Mesenchymal stem cell (in vitro differentiated cells and primary cell): ENCODE measurements around the gene KIF3A.

Experiments used
- DNase-seq: peaks from one replicate; pipeline ENCODE4 v3.0.0-alpha.2; 2013
- H2AFZ ChIP-seq: one replicate; pipeline ENCODE4 v1.6.1; 2013; ENCODE audit warnings: low read depth, mild to moderate bottlenecking, control low read depth, inconsistent platforms, low read length, moderate library complexity
- H2AK5ac ChIP-seq: 2 replicates; pipeline ENCODE4 v1.6.1; 2013; ENCODE audit warnings: low read length, moderate library complexity, mild to moderate bottlenecking, inconsistent platforms; ENCODE audit not compliant: severe bottlenecking
- H2BK120ac ChIP-seq: one replicate; pipeline ENCODE4 v1.6.1; 2013; ENCODE audit warnings: low read depth, mild to moderate bottlenecking, inconsistent platforms, low read length, moderate library complexity
- H2BK12ac ChIP-seq, 2 experiments: one replicate each; pipeline ENCODE4 v1.6.1; 2013; ENCODE audit warnings: inconsistent platforms in 2 of 2, low read length in 2 of 2, mild to moderate bottlenecking in 2 of 2, moderate library complexity in 2 of 2, control low read depth in 1 of 2
- H2BK15ac ChIP-seq: one replicate; pipeline ENCODE4 v1.6.1; 2013; ENCODE audit warnings: mild to moderate bottlenecking, low read depth, inconsistent platforms; ENCODE audit not compliant: poor library complexity, severe bottlenecking
- H2BK5ac ChIP-seq: 2 replicates; pipeline ENCODE4 v1.6.1; 2013; ENCODE audit warnings: low read depth, mild to moderate bottlenecking, low read length, control low read depth, inconsistent platforms; ENCODE audit not compliant: poor library complexity, severe bottlenecking
- H3K14ac ChIP-seq, 2 experiments: one replicate each; pipeline ENCODE4 v1.6.1; 2013; ENCODE audit warnings: inconsistent platforms in 2 of 2, low read length in 2 of 2, control low read depth in 1 of 2, mild to moderate bottlenecking in 1 of 2, moderate library complexity in 1 of 2
- H3K18ac ChIP-seq, 2 experiments: one replicate each; pipeline ENCODE4 v1.6.1; 2013; ENCODE audit warnings: inconsistent platforms in 2 of 2, low read length in 2 of 2, control low read depth in 1 of 2, low read depth in 1 of 2, mild to moderate bottlenecking in 1 of 2
- H3K23ac ChIP-seq, 2 experiments: one replicate each; pipeline ENCODE4 v1.6.1; 2013; ENCODE audit warnings: inconsistent platforms in 2 of 2, low read length in 2 of 2, mild to moderate bottlenecking in 2 of 2, moderate library complexity in 2 of 2, control low read depth in 1 of 2
- H3K27ac ChIP-seq: 2 replicates; pipeline ENCODE4 v1.5.1; 2013; ENCODE audit warnings: mild to moderate bottlenecking, moderate library complexity, low read length, control low read depth, inconsistent platforms; ENCODE audit not compliant: poor library complexity, severe bottlenecking
- H3K27me3 ChIP-seq, 2 experiments: 2 replicates each; pipeline versions ENCODE4 v1.6.1 to v1.7.0; 2013; ENCODE audit warnings: low read length in 2 of 2, mild to moderate bottlenecking in 2 of 2, moderate library complexity in 2 of 2, control low read depth in 1 of 2, inconsistent platforms in 1 of 2; ENCODE audit not compliant: control insufficient read depth in 1 of 2, insufficient read depth in 1 of 2
- H3K36me3 ChIP-seq, 2 experiments: 2 replicates each; pipeline versions ENCODE4 v1.6.1 to v1.7.0; 2013; ENCODE audit warnings: low read length in 2 of 2, control low read depth in 1 of 2, inconsistent platforms in 1 of 2, low read depth in 1 of 2, mild to moderate bottlenecking in 1 of 2; ENCODE audit not compliant: insufficient read depth in 2 of 2, control insufficient read depth in 1 of 2
- H3K4ac ChIP-seq, 2 experiments: one replicate each; pipeline ENCODE4 v1.6.1; 2013; ENCODE audit warnings: inconsistent platforms in 2 of 2, low read length in 2 of 2, mild to moderate bottlenecking in 2 of 2, moderate library complexity in 2 of 2, control low read depth in 1 of 2, low read depth in 1 of 2
- H3K4me1 ChIP-seq: 2 replicates; pipeline ENCODE4 v1.6.1; 2013; ENCODE audit warnings: low read depth, low read length, control low read depth; ENCODE audit not compliant: control insufficient read depth, insufficient read depth
- H3K4me2 ChIP-seq: 2 replicates; pipeline ENCODE4 v1.6.1; 2013; ENCODE audit warnings: low read length, mild to moderate bottlenecking, inconsistent platforms; ENCODE audit not compliant: poor library complexity, severe bottlenecking
- H3K4me3 ChIP-seq, 2 experiments: 2 replicates each; pipeline versions ENCODE4 v1.5.1 to v1.7.0; 2013; ENCODE audit warnings: low read length in 2 of 2, mild to moderate bottlenecking in 2 of 2, control low read depth in 1 of 2, low read depth in 1 of 2; ENCODE audit not compliant: insufficient read depth in 1 of 2
- H3K79me1 ChIP-seq: replicated peaks from 2 replicates; pipeline ENCODE4 v1.6.1; 2013; ENCODE audit warnings: mild to moderate bottlenecking, control low read depth, low read length, inconsistent platforms; ENCODE audit not compliant: poor library complexity, severe bottlenecking
- H3K9ac ChIP-seq: 2 replicates; pipeline ENCODE4 v1.7.0; 2013; ENCODE audit warnings: mild to moderate bottlenecking, low read length, moderate library complexity
- H3K9me3 ChIP-seq: 2 replicates; pipeline ENCODE4 v1.7.0; 2013; ENCODE audit warnings: mild to moderate bottlenecking, low read length; ENCODE audit not compliant: control insufficient read depth
- H4K8ac ChIP-seq: one replicate; pipeline ENCODE4 v1.6.1; 2013; ENCODE audit warnings: inconsistent platforms, mild to moderate bottlenecking, low read length, moderate library complexity
- H4K91ac ChIP-seq: one replicate; pipeline ENCODE4 v1.6.1; 2013; ENCODE audit warnings: mild to moderate bottlenecking, low read length, inconsistent platforms
- WGBS: methylation state at CpG from one replicate; pipeline ENCODE4 v1.1.7; 2013; ENCODE audit warnings: mixed read lengths; 5-methylcytosine and 5-hydroxymethylcytosine counted together

Gene KIF3A

GRCh38 chr5:132776131-132776937 lies 39.0 kb upstream of the KIF3A start:
- H3K27ac ChIP-seq, result peak overlapping the region; percentile 88
- H3K4me3 ChIP-seq, result peak overlapping the region; percentile 78 to 85
- H3K36me3 ChIP-seq, result peaks cover 0 to 21% of the 10 kb centered on the region in 2 experiments
- H4K8ac ChIP-seq, result peak overlapping the region; percentile 90
- H3K14ac ChIP-seq, result no peak overlapping the region
- peaks cover 46% of the 10 kb centered on the region for H3K4me1 ChIP-seq
- peak overlapping the region; percentile 93 for H3K4me2 ChIP-seq
- peaks cover 39% of the 10 kb centered on the region for H3K79me1 ChIP-seq
- DNase-seq, result peak; percentile 65
- H2BK120ac ChIP-seq, result peak overlapping the region; percentile 73
- no peak overlapping the region for H2BK12ac ChIP-seq
- H2BK15ac ChIP-seq, result peak overlapping the region; percentile 79
- H3K4ac ChIP-seq, result peak overlapping the region; percentile 26 to 57
- H3K23ac ChIP-seq, result no peak overlapping the region
- H4K91ac ChIP-seq, result peak overlapping the region; percentile 46
- peak overlapping the region; percentile 76 for H2BK5ac ChIP-seq
- peak overlapping the region; percentile 46 to 65 for H3K18ac ChIP-seq
- peak overlapping the region; percentile 73 for H2AFZ ChIP-seq
- H3K9me3 ChIP-seq, result no peaks in the 10 kb centered on the region
- peak overlapping the region; percentile 78 for H3K9ac ChIP-seq
- peaks cover 0 to 9% of the 10 kb centered on the region in 2 experiments for H3K27me3 ChIP-seq
- peak overlapping the region; percentile 36 for H2AK5ac ChIP-seq
- WGBS, result 4% methylated on average over 38 of the region's 39 CpGs

GRCh38 chr5:132775476-132775961 lies 38.2 kb upstream of the KIF3A start:
- no peak overlapping the region for H3K4ac ChIP-seq
- H2BK15ac ChIP-seq, result no peak overlapping the region
- no peak overlapping the region for H2AFZ ChIP-seq
- H3K79me1 ChIP-seq, result peaks cover 39% of the 10 kb centered on the region
- peak; percentile 26 for DNase-seq
- peaks cover 0 to 23% of the 10 kb centered on the region in 2 experiments for H3K36me3 ChIP-seq
- 87% methylated on average over 6 of the region's 7 CpGs for WGBS
- H3K23ac ChIP-seq, result no peak overlapping the region
- peak overlapping the region in 1 of 2 experiments; percentile 85 for H3K4me3 ChIP-seq
- H2BK5ac ChIP-seq, result no peak overlapping the region
- H2BK120ac ChIP-seq, result no peak overlapping the region
- no peaks in the 10 kb centered on the region for H3K9me3 ChIP-seq
- H3K27ac ChIP-seq, result peak overlapping the region; percentile 88
- no peak overlapping the region for H3K18ac ChIP-seq
- H3K4me2 ChIP-seq, result peak overlapping the region; percentile 7
- no peak overlapping the region for H2AK5ac ChIP-seq
- H2BK12ac ChIP-seq, result no peak overlapping the region
- peaks cover 50% of the 10 kb centered on the region for H3K4me1 ChIP-seq
- no peak overlapping the region for H3K14ac ChIP-seq
- H4K8ac ChIP-seq, result no peak overlapping the region
- peaks cover 0 to 9% of the 10 kb centered on the region in 2 experiments for H3K27me3 ChIP-seq
- peak overlapping the region; percentile 78 for H3K9ac ChIP-seq
- H4K91ac ChIP-seq, result no peak overlapping the region

GRCh38 chr5:132774896-132775295 lies 37.5 kb upstream of the KIF3A start:
- no peak overlapping the region for H2BK5ac ChIP-seq
- no peak overlapping the region for H3K4ac ChIP-seq
- peak overlapping the region; percentile 78 for H3K9ac ChIP-seq
- peaks cover 39% of the 10 kb centered on the region for H3K79me1 ChIP-seq
- no peak overlapping the region for H4K8ac ChIP-seq
- H3K14ac ChIP-seq, result peak overlapping the region in 1 of 2 experiments; percentile 21
- no peaks in the 10 kb centered on the region for H3K9me3 ChIP-seq
- no peak overlapping the region for H2AFZ ChIP-seq
- peak overlapping the region; percentile 88 for H3K27ac ChIP-seq
- H3K4me2 ChIP-seq, result peak overlapping the region; percentile 48
- H3K27me3 ChIP-seq, result peaks cover 0 to 8% of the 10 kb centered on the region in 2 experiments
- no peak for DNase-seq
- H4K91ac ChIP-seq, result no peak overlapping the region
- no peak overlapping the region for H2BK15ac ChIP-seq
- peak overlapping the region; percentile 84 for H2AK5ac ChIP-seq
- H3K4me1 ChIP-seq, result peaks cover 50% of the 10 kb centered on the region
- H3K23ac ChIP-seq, result peak overlapping the region in 1 of 2 experiments; percentile 67
- H2BK120ac ChIP-seq, result no peak overlapping the region
- H3K4me3 ChIP-seq, result peak overlapping the region in 1 of 2 experiments; percentile 85
- WGBS, result 96% methylated on average over 5 of the region's 5 CpGs
- peak overlapping the region in 1 of 2 experiments; percentile 64 for H2BK12ac ChIP-seq
- H3K18ac ChIP-seq, result no peak overlapping the region
- H3K36me3 ChIP-seq, result peaks cover 0 to 23% of the 10 kb centered on the region in 2 experiments

GRCh38 chr5:132774406-132774805 lies 37.1 kb upstream of the KIF3A start:
- no peak overlapping the region for H2BK15ac ChIP-seq
- H4K8ac ChIP-seq, result no peak overlapping the region
- peaks cover 0 to 23% of the 10 kb centered on the region in 2 experiments for H3K36me3 ChIP-seq
- no peak overlapping the region for H3K9ac ChIP-seq
- no peak overlapping the region for H2BK120ac ChIP-seq
- H3K23ac ChIP-seq, result no peak overlapping the region
- H4K91ac ChIP-seq, result no peak overlapping the region
- peak overlapping the region in 1 of 2 experiments; percentile 26 for H3K18ac ChIP-seq
- peak overlapping the region in 1 of 2 experiments; percentile 18 for H2BK12ac ChIP-seq
- H3K9me3 ChIP-seq, result no peaks in the 10 kb centered on the region
- H3K4me2 ChIP-seq, result no peak overlapping the region
- no peak overlapping the region for H2BK5ac ChIP-seq
- H3K4me1 ChIP-seq, result peaks cover 50% of the 10 kb centered on the region
- peak overlapping the region in 1 of 2 experiments; percentile 86 for H3K14ac ChIP-seq
- peaks cover 42% of the 10 kb centered on the region for H3K79me1 ChIP-seq
- H3K27ac ChIP-seq, result no peak overlapping the region
- DNase-seq, result no peak
- H3K27me3 ChIP-seq, result peaks cover 0 to 6% of the 10 kb centered on the region in 2 experiments
- peak overlapping the region in 1 of 2 experiments; percentile 17 for H3K4ac ChIP-seq
- peak overlapping the region in 1 of 2 experiments; percentile 85 for H3K4me3 ChIP-seq
- no peak overlapping the region for H2AFZ ChIP-seq
- WGBS, result 90% methylated on average over 3 of the region's 3 CpGs
- peak overlapping the region; percentile 84 for H2AK5ac ChIP-seq
